CD4-positive, alpha-beta memory T cell (primary cell): ENCODE data around the gene RNU6-1. TPM values are rescaled to one million over a fixed set of nuclear protein-coding genes. Genes with fewer than 3 reads are reported as not detected.
A peak's percentile ranks its signal among the peaks of the same experiment; 100 is the strongest.

Experiments
- CTCF ChIA-PET: fragments of 350-600 bp; sonication (Branson Sonifier 250); formaldehyde crosslinking; loops from one replicate; lab custom pipeline; 2021; ENCODE audit warnings: inconsistent platforms; ENCODE audit not compliant: partially characterized antibody; lab: Charles Lee
- POLR2A ChIA-PET: fragments of 350-600 bp; sonication (Branson Sonifier 250); formaldehyde crosslinking; loops from one replicate; lab custom pipeline; 2021; ENCODE audit not compliant: partially characterized antibody; lab: Charles Lee
- DNase-seq, 5 donors: peaks; one replicate each; pipeline versions ENCODE4 v3.0.0 to v3.0.0-alpha.2; 2020 to 2022; ENCODE audit warnings: mixed read lengths in 1 of 5
- H3K27ac ChIP-seq: one replicate; pipeline ENCODE4 v1.7.0; 2013; ENCODE audit warnings: low read depth, low read length
- H3K27me3 ChIP-seq: 2 replicates; pipeline ENCODE4 v1.7.0; 2013; ENCODE audit warnings: mild to moderate bottlenecking, low read length, moderate library complexity; ENCODE audit not compliant: insufficient read depth
- H3K36me3 ChIP-seq: 2 replicates; pipeline ENCODE4 v1.7.0; 2013; ENCODE audit warnings: mild to moderate bottlenecking, low read length, moderate library complexity; ENCODE audit not compliant: insufficient read depth
- H3K4me1 ChIP-seq: 2 replicates; pipeline ENCODE4 v1.7.0; 2013; ENCODE audit warnings: mild to moderate bottlenecking, low read length, moderate library complexity; ENCODE audit not compliant: insufficient read depth
- H3K4me3 ChIP-seq, 2 donors: one replicate each; pipeline ENCODE4 v1.7.0; 2013; ENCODE audit warnings: low read length in 2 of 2, mild to moderate bottlenecking in 1 of 2
- H3K9me3 ChIP-seq, 2 donors: one replicate each; pipeline ENCODE4 v1.7.0; 2013; ENCODE audit warnings: low read length in 2 of 2, control low read depth in 1 of 2; ENCODE audit not compliant: control insufficient read depth in 1 of 2
- H3K27ac Mint-ChIP-seq, 7 donors: one replicate each; pipeline ENCODE4 v1.8.0; 2020 to 2021; ENCODE audit warnings: mixed read lengths in 7 of 7, mild to moderate bottlenecking in 6 of 7, inconsistent platforms in 3 of 7, moderate library complexity in 3 of 7
- H3K27me3 Mint-ChIP-seq, 2 donors: one replicate each; pipeline ENCODE4 v1.8.0; 2020 to 2021; ENCODE audit warnings: mixed read lengths in 2 of 2
- H3K36me3 Mint-ChIP-seq, 2 donors: one replicate each; pipeline ENCODE4 v1.8.0; 2020 to 2021; ENCODE audit warnings: mixed read lengths in 2 of 2, inconsistent platforms in 1 of 2, mild to moderate bottlenecking in 1 of 2
- H3K4me1 Mint-ChIP-seq, 4 donors: one replicate each; pipeline ENCODE4 v1.8.0; 2020 to 2021; ENCODE audit warnings: mixed read lengths in 4 of 4, mild to moderate bottlenecking in 1 of 4
- H3K4me3 Mint-ChIP-seq, 8 donors: one replicate each; pipeline ENCODE4 v1.8.0; 2020 to 2021; ENCODE audit warnings: mixed read lengths in 8 of 8, mild to moderate bottlenecking in 7 of 8, moderate library complexity in 6 of 8, inconsistent platforms in 3 of 8
- H3K9me3 Mint-ChIP-seq, 8 donors: one replicate each; pipeline ENCODE4 v1.8.0; 2020 to 2021; ENCODE audit warnings: mixed read lengths in 8 of 8, mild to moderate bottlenecking in 5 of 8, inconsistent platforms in 3 of 8, moderate library complexity in 1 of 8
- intact Hi-C: fragments of 100-400 bp; cut with micrococcal nuclease; formaldehyde crosslinking; loops from one replicate; pipeline ENCODE4 v1.15.1; 2023
- polyA plus RNA-seq, 2 donors: library from polyadenylated mRNA; unstranded; fragments of 300-500 nt; fragmentation: Illumina TruSeq; gene quantifications; one replicate each; pipeline ENCODE4 v1.2.3, GENCODE V29; 2021
- total RNA-seq, 2 experiments: library from RNA; stranded (reverse); gene quantifications; one replicate each; pipeline ENCODE4 v1.2.3, GENCODE V29; 2021

Gene RNU6-1
- total RNA-seq (not detected), polyA plus RNA-seq (not detected)

- H3K27me3 Mint-ChIP-seq, result peaks cover 6 to 11% of the 10 kb centered on the region in 2 donors
- peak within 1 kb of the TSS; percentile 94 to 98 (median 96) for H3K4me3 Mint-ChIP-seq
- H3K36me3 Mint-ChIP-seq, result peaks cover 0 to 6% of the 10 kb centered on the region in 2 donors
- peaks cover 37% of the 10 kb centered on the region for H3K4me1 ChIP-seq
- intact Hi-C loops, result loop anchor here (1.0 to 10.0 kb wide), 6 partner anchors 23 to 1135 kb away; partner anchors contain the start of genes AAGAB, C15orf61, IQCH and PIAS1
- H3K36me3 ChIP-seq, result no peaks in the 10 kb centered on the region
- H3K4me1 Mint-ChIP-seq, result peaks cover 11 to 54% (median 29%) of the 10 kb centered on the region in 4 donors
- H3K9me3 ChIP-seq, result no peaks in the 10 kb centered on the region
- H3K27ac Mint-ChIP-seq, result peak within 1 kb of the TSS; percentile 95 to 99 (median 97)
- peak within 1 kb of the TSS; percentile 90 for H3K27ac ChIP-seq
- peaks cover 11% of the 10 kb centered on the region for H3K27me3 ChIP-seq
- H3K4me3 ChIP-seq, result peak within 1 kb of the TSS; percentile 91 to 96
- peak; percentile 97 to 98 (median 98) for DNase-seq
- POLR2A ChIA-PET, result interaction anchor here (0.5 to 7.7 kb wide), 11 partner anchors 7 to 389 kb away, joined by 3 to 82 read pairs (median 4); partner anchors contain the start of genes C15orf61, CLN6, MAP2K5 and PIAS1
- peaks cover 0 to 9% (median 3%) of the 10 kb centered on the region in 8 donors for H3K9me3 Mint-ChIP-seq
- CTCF ChIA-PET, result interaction anchor here (1.5 to 5.7 kb wide), 4 partner anchors 23 to 383 kb away, joined by 5 to 110 read pairs (median 47); no protein-coding TSS in a partner anchor
Measured at GRCh38 chr15:67839929-67840748, at the start of gene RNU6-1. RNU6-1 (minus strand) TSS chr15:67840045.

DNA sequence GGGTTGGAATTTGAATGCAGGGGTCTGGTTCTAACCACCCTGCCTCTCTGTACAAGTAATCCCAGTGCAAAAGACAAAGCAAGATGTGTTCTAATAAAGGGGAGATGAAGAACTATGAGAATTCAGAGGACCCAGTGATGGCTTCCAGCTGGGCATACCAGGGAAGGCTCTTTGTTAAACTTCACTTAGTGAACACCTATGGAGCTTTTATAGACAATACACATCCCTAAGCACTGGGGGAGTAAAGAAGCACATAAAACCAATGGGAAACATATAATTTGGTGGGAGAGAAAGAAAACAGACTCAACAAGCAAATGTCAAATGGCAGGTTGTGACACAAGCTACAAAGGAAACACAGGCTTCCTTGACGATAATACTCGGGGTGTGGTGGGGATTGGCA is 47.9 kb upstream of the RNU6-1 start:
- Mint-ChIP-seq H3K36me3 (no peaks in the 10 kb centered on the region), H3K27ac (no peak overlapping the region), H3K4me3 (no peak overlapping the region), H3K4me1 (peaks cover 0 to 8% (median 3%) of the 10 kb centered on the region in 4 donors), H3K27me3 (peaks cover 18 to 27% of the 10 kb centered on the region in 2 donors), H3K9me3 (peaks cover 0 to 8% (median 0%) of the 10 kb centered on the region in 8 donors)
- no peak overlapping the region for H3K27ac ChIP-seq
- peaks cover 13% of the 10 kb centered on the region for H3K27me3 ChIP-seq
- POLR2A ChIA-PET, result no interaction called here
- H3K4me3 ChIP-seq, result no peak overlapping the region
- intact Hi-C loops, result no loop called here
- CTCF ChIA-PET, result no interaction called here
- H3K4me1 ChIP-seq, result peaks cover 10% of the 10 kb centered on the region
- no peaks in the 10 kb centered on the region for H3K36me3 ChIP-seq
- no peak for DNase-seq
- H3K9me3 ChIP-seq, result no peaks in the 10 kb centered on the region

DNA sequence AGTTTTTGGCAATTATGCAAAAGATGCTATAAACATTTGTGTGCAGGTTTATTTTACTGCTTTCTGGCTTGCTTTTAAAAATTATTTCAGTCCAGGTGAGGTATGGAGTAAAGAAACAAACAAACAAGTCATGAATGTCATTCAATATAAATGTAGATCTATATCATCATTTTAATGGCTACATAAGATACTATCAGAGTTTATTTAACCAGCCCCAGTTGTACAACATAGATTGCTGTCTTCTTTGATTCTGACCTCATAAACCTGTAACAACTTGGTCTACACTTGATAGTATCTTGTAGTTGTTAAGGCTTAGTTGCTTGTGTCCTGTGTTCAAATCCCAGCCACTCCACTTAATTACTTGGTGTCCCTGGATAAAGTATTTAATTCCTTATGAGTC is 46.0 kb upstream of the RNU6-1 start:
- H3K36me3 Mint-ChIP-seq, result no peaks in the 10 kb centered on the region
- H3K27me3 Mint-ChIP-seq, result peaks cover 17 to 27% of the 10 kb centered on the region in 2 donors
- Histone ChIP-seq H3K9me3 (no peaks in the 10 kb centered on the region), H3K27ac (no peak overlapping the region), H3K27me3 (peaks cover 9% of the 10 kb centered on the region), H3K4me1 (peaks cover 10% of the 10 kb centered on the region), H3K4me3 (no peak overlapping the region), H3K36me3 (no peaks in the 10 kb centered on the region)
- intact Hi-C loops, result no loop called here
- POLR2A ChIA-PET, result no interaction called here
- DNase-seq, result no peak
- H3K27ac Mint-ChIP-seq, result no peak overlapping the region
- peaks cover 0 to 8% (median 0%) of the 10 kb centered on the region in 8 donors for H3K9me3 Mint-ChIP-seq
- CTCF ChIA-PET, result no interaction called here
- peaks cover 2 to 13% (median 8%) of the 10 kb centered on the region in 4 donors for H3K4me1 Mint-ChIP-seq
- peak overlapping the region in 2 of 8 donors; percentile 29 to 87 for H3K4me3 Mint-ChIP-seq

- H3K27me3 Mint-ChIP-seq, result peaks cover 17 to 25% of the 10 kb centered on the region in 2 donors
- H3K27ac ChIP-seq, result no peak overlapping the region
- ChIA-PET POLR2A (no interaction called here), CTCF (interaction anchor here (0.6 kb wide), 1 partner anchor 339 kb away, joined by 3 read pairs; no protein-coding TSS in a partner anchor)
- peaks cover 0 to 5% (median 0%) of the 10 kb centered on the region in 8 donors for H3K9me3 Mint-ChIP-seq
- H3K36me3 Mint-ChIP-seq, result no peaks in the 10 kb centered on the region
- DNase-seq, result no peak
- peaks cover 9% of the 10 kb centered on the region for H3K27me3 ChIP-seq
- H3K4me3 Mint-ChIP-seq, result peak overlapping the region; percentile 4 to 87 (median 75)
- intact Hi-C loops, result no loop called here
- peak overlapping the region in 1 of 2 donors; percentile 13 for H3K4me3 ChIP-seq
- H3K9me3 ChIP-seq, result no peaks in the 10 kb centered on the region
- peaks cover 10% of the 10 kb centered on the region for H3K4me1 ChIP-seq
- H3K36me3 ChIP-seq, result no peaks in the 10 kb centered on the region
- peaks cover 2 to 13% (median 8%) of the 10 kb centered on the region in 4 donors for H3K4me1 Mint-ChIP-seq
- H3K27ac Mint-ChIP-seq, result no peak overlapping the region
Measured at GRCh38 chr15:67885175-67885523, 45.3 kb upstream of the RNU6-1 start.

GRCh38 chr15:67884514-67885174 is 44.8 kb upstream of the RNU6-1 start:
- intact Hi-C loops, result no loop called here
- H3K4me3 Mint-ChIP-seq, result peak overlapping the region; percentile 4 to 87 (median 75)
- H3K27ac ChIP-seq, result no peak overlapping the region
- H3K36me3 ChIP-seq, result no peaks in the 10 kb centered on the region
- H3K4me1 Mint-ChIP-seq, result peaks cover 2 to 13% (median 8%) of the 10 kb centered on the region in 4 donors
- H3K9me3 ChIP-seq, result no peaks in the 10 kb centered on the region
- peak overlapping the region in 1 of 2 donors; percentile 13 for H3K4me3 ChIP-seq
- CTCF ChIA-PET, result interaction anchor here (0.6 kb wide), 1 partner anchor 340 kb away, joined by 3 read pairs; no protein-coding TSS in a partner anchor
- DNase-seq, result peak; percentile 28 to 43 (median 32)
- POLR2A ChIA-PET, result no interaction called here
- no peaks in the 10 kb centered on the region for H3K36me3 Mint-ChIP-seq
- peaks cover 0 to under 1% (median 0%) of the 10 kb centered on the region in 8 donors for H3K9me3 Mint-ChIP-seq
- peaks cover 10% of the 10 kb centered on the region for H3K4me1 ChIP-seq
- peaks cover 15 to 23% of the 10 kb centered on the region in 2 donors for H3K27me3 Mint-ChIP-seq
- peak overlapping the region in 1 of 7 donors; percentile 14 for H3K27ac Mint-ChIP-seq
- peaks cover 9% of the 10 kb centered on the region for H3K27me3 ChIP-seq

GRCh38 chr15:67884009-67884408 is 44.2 kb upstream of the RNU6-1 start:
- Histone ChIP-seq H3K27ac (no peak overlapping the region), H3K36me3 (no peaks in the 10 kb centered on the region), H3K4me1 (peaks cover 10% of the 10 kb centered on the region), H3K9me3 (no peaks in the 10 kb centered on the region), H3K4me3 (peak overlapping the region in 1 of 2 donors; percentile 13), H3K27me3 (peaks cover 9% of the 10 kb centered on the region)
- CTCF ChIA-PET, result interaction anchor here (3.4 kb wide), 1 partner anchor 21 kb away, joined by 9 read pairs; no protein-coding TSS in a partner anchor
- intact Hi-C loops, result no loop called here
- peaks cover 15 to 23% of the 10 kb centered on the region in 2 donors for H3K27me3 Mint-ChIP-seq
- peak overlapping the region; percentile 4 to 87 (median 75) for H3K4me3 Mint-ChIP-seq
- no peaks in the 10 kb centered on the region for H3K36me3 Mint-ChIP-seq
- POLR2A ChIA-PET, result no interaction called here
- H3K9me3 Mint-ChIP-seq, result no peaks in the 10 kb centered on the region
- DNase-seq, result no peak
- H3K4me1 Mint-ChIP-seq, result peaks cover 2 to 13% (median 8%) of the 10 kb centered on the region in 4 donors
- H3K27ac Mint-ChIP-seq, result no peak overlapping the region
